ENCODE measurements around the gene PUS7L. TPM values are rescaled to one million over a fixed set of nuclear protein-coding genes. Genes with fewer than 3 reads are reported as not detected.

The PUS7L gene
- total RNA-seq, 1 experiment from 2014 or later = 15.3 TPM

DNA sequence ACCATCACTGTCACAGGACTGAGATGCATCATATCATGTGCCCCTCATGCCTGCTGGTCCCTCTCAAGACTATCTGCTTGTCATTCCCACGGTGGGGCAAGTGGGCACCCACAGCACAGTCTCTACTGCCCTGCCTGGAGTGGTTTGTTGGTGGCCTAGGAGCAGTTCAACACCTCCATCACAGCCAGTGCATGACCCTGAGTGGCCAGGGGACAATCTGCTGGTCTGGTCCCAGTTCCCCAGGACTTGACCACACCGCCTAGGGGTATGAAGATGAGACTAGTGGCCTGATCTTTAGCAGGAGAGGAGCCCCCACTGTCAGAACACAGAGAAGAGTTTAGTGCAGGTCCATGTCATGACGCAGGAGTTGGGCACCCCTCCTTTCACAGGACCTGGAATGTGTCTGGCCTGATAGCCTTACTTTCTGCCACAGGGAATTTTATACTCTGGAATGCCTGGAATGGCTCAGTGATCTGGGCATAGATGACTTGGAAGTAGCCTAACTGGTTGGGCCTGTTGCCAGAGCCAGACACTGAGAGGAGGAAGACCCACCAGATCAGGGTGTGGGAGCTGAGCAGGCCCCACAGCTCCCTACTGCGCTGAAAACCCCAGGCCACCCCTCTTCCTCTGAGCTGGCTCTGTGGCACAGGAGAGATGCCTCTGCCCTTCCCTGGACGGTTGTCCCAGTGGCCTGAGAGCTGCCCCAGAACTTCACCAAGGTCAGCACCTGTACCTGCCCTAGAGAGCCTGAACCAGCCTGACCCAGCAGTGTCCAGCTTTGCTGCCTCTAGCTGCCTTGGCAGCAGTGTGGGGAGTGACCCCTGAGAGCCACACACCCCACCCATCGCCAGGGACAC is 83.3 kb downstream of the PUS7L start:
- H3K9ac ChIP-seq (ENCODE audit: low read length) = no peak overlapping the region
- TF ChIP-seq, protein P1, sequence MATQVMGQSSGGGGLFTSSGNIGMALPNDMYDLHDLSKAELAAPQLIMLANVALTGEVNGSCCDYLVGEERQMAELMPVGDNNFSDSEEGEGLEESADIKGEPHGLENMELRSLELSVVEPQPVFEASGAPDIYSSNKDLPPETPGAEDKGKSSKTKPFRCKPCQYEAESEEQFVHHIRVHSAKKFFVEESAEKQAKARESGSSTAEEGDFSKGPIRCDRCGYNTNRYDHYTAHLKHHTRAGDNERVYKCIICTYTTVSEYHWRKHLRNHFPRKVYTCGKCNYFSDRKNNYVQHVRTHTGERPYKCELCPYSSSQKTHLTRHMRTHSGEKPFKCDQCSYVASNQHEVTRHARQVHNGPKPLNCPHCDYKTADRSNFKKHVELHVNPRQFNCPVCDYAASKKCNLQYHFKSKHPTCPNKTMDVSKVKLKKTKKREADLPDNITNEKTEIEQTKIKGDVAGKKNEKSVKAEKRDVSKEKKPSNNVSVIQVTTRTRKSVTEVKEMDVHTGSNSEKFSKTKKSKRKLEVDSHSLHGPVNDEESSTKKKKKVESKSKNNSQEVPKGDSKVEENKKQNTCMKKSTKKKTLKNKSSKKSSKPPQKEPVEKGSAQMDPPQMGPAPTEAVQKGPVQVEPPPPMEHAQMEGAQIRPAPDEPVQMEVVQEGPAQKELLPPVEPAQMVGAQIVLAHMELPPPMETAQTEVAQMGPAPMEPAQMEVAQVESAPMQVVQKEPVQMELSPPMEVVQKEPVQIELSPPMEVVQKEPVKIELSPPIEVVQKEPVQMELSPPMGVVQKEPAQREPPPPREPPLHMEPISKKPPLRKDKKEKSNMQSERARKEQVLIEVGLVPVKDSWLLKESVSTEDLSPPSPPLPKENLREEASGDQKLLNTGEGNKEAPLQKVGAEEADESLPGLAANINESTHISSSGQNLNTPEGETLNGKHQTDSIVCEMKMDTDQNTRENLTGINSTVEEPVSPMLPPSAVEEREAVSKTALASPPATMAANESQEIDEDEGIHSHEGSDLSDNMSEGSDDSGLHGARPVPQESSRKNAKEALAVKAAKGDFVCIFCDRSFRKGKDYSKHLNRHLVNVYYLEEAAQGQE (IDR thresholded peaks at IDR 0.05; ENCODE audit: low read depth) = no peak
- TF ChIP-seq, protein P2, sequence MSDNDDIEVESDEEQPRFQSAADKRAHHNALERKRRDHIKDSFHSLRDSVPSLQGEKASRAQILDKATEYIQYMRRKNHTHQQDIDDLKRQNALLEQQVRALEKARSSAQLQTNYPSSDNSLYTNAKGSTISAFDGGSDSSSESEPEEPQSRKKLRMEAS (IDR thresholded peaks at IDR 0.05) = no peak
- TF ChIP-seq CBX3 (IDR thresholded peaks at IDR 0.05; ENCODE audit: low read depth) = no peak
- no peak for TF ChIP-seq ATF3 (IDR thresholded peaks at IDR 0.05)
- TF ChIP-seq TCF7L2 (IDR thresholded peaks at IDR 0.05; ENCODE audit: borderline replicate concordance, extremely low read depth, insufficient read depth, insufficient read length) = no peak
- TF ChIP-seq SP1 (IDR thresholded peaks at IDR 0.05; ENCODE audit: low read depth) = no peak
- TF ChIP-seq SRF (IDR thresholded peaks at IDR 0.05; ENCODE audit: low read depth) = no peak
- no peaks in the 10 kb centered on the region for H4K20me1 ChIP-seq (ENCODE audit: insufficient read depth)
- H3K4me2 ChIP-seq (ENCODE audit: low read length) = no peak overlapping the region
- H3K27ac ChIP-seq (ENCODE audit: low read depth, low read length) = no peak overlapping the region
- no peaks in the 10 kb centered on the region for H3K9me3 ChIP-seq (ENCODE audit: control insufficient read depth in 1 of 2, insufficient read depth in 1 of 2, low read depth in 1 of 2, low read length in 2 of 2)
- no peak overlapping the region for H3K4me3 ChIP-seq (replicated peaks in 1 of 2; ENCODE audit: low read depth in 1 of 2, low read length in 2 of 2)
- CTCF ChIA-PET = no interaction called here
- DNase-seq (ENCODE audit: low read depth, low spot score) (no peak), ATAC-seq (0 out of 2 replicates have a peak, but pooled peaks have one; percentile 20)
- H3K9me2 ChIP-seq (ENCODE audit: insufficient read depth) = no peaks in the 10 kb centered on the region
- POLR2A ChIA-PET = no interaction called here
- no peaks in the 10 kb centered on the region; a peak in 1 of 4 replicates for H3K4me1 ChIP-seq (ENCODE audit: control insufficient read depth in 1 of 2, insufficient read depth in 2 of 2, low read length in 2 of 2)
- no TSS peak for BruUV-seq (replicated peaks)
- no peaks in the 10 kb centered on the region for H3K36me3 ChIP-seq (ENCODE audit: control insufficient read depth in 1 of 2, insufficient read depth in 2 of 2, low read length in 2 of 2)
- intact Hi-C loops (cut with micrococcal nuclease) = no loop called here
- H3K79me2 ChIP-seq (ENCODE audit: insufficient read depth, low read length) = no peaks in the 10 kb centered on the region
- no peaks in the 10 kb centered on the region for H3K27me3 ChIP-seq (ENCODE audit: insufficient read depth, low read length)
- H2AFZ ChIP-seq (ENCODE audit: low read depth, low read length, poor library complexity, severe bottlenecking) = no peak overlapping the region
- RAD21 ChIA-PET (ENCODE audit: low non-redundant PET in 1 of 2, low total read pairs in 2 of 2, uncharacterized antibody in 2 of 2, unreplicated experiment in 2 of 2) = no interaction called here

All from HCT116 (cell line).